HG02943 (cell line): ENCODE measurements around the gene LHFPL2.
"Not testable (repeated sequence)": the region's sequence is repeated elsewhere in the genome, so short reads cannot be mapped to it uniquely, and the experiment has no call there.

Experiments used
- ATAC-seq: cut with Tn5 transposase; IDR thresholded peaks from one replicate; pipeline ENCODE4 v1.9.1; 2021; ENCODE audit warnings: mild to moderate bottlenecking, low read depth, moderate library complexity; ENCODE audit not compliant: unreplicated experiment

The LHFPL2 gene

DNA sequence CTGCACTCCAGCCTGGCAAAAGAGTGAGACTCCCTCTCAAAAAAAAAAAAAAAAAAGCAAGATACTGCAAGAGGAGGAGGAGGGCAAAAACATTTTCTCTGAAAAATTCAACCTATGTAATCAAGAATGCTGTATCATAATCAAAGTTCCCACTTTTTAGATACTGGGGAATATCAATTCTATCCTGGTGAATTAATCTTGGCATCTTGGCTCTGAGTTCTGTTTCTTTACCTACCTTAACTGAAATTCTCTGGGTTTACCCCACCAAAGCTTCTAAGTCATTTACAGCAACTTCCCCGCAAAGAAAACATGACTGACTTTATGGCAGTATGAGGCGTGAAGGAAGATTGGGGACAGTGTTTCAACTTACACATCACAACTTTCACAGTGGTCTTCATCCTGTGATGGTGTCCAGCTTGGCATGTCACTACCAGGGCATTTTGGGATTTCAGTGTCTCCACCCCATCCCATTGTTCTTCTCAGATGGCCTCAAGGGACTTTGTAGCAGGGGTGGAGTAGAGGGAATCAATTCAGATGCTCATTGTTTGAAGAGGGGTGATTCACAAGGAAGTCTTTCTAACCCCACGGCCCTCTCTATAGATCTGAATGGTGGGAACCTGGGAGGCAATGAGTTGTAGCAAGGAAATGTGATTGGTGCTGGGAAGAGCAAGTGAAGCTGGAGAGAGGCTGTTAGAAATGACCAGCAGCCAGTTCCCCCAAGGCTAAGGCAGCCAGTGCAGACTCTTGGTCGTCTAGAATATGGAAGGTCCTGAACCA lies 157.7 kb downstream of the LHFPL2 start:
- ATAC-seq: no peak

DNA sequence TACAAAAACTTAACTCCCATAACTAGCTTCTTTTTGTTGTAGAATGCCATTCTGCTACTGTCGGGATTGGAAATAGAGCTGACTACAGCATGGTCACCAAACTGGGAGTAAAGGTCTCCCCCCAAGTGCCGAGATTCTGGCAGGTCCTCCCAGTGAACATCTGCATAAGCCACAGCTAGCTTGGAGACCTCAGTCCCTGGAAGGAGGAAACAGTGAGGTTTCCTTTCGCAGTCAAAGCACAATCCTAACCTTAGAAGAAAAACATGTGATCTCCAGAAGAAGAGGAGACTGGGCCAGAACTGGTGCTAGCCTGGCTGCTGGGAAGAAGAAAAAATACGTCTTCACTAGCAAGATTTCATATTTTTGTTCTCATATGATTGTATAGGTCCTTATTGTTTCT lies 160.7 kb downstream of the LHFPL2 start:
- ATAC-seq: no peak

DNA sequence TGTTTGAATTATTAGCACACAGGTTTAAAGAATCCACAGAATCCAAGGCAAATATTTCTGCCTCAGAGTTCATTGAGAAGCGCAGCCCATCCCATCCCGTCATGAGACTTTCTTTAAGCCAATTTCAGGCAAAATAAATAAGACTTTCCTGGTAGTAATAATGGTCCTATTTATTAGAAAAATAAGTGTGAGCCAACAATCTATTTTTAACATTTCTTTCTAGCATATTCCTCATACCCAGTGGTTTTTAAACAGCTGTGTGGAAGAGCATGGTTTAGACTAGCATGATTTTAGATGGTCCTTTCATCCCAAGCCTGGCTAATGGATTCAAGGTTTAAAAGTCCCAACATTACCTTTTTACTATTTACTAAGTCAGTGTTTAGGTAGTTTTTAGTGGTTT lies 162.4 kb downstream of the LHFPL2 start:
- ATAC-seq: no peak

DNA sequence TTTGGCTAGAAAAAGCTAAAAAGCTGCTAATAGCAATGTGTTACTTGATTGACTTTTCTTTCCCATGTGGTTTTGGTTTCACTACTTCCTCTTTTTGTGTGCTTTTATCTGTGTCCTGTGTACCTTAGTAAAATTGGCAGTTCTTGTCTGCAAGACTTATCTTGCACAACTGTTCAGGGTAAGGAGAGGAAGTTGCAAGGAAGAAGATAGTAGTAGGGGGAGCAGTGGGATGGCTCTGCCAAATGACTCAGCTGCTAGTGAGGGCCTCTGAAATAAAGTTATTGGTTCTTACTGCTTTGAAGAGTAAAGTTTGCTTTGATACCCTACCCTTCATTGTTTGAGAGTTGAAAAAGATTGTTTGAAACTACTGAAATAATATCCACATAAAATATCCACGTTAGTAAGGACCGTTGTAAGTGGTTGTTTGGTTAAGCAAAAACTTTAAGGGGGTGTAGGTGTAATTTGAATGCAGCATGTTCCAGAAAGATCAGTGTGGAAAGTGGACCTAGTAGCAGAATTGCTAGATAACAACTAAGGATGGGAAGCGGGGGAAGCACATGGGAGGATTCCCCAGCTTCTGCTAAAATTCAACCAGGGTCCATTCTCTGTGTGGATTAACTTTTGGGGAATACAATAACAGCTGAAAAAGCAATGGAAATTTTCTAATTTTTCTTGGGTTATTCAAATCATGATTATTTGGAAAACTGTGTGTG lies 164.6 kb downstream of the LHFPL2 start:
- no peak for ATAC-seq

DNA sequence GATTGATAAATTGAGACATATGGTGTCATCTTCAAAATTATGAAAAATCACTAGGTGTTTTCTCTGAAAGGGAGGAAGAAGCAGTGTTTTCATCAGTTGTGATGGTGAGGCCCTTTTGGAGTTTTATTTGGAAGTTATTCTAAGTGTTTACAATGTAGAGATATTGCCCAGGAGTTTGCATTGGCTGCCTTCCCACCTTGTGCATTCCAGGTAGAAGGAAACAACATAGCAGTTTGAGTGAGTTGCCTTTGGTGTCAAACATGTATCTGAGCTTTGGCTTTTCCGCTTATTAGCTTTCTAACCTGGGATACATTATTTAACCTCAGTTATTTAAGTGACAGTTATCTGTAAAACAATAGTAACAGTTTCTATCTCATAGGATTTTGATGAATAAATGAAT lies 165.6 kb downstream of the LHFPL2 start:
- ATAC-seq: no peak

DNA sequence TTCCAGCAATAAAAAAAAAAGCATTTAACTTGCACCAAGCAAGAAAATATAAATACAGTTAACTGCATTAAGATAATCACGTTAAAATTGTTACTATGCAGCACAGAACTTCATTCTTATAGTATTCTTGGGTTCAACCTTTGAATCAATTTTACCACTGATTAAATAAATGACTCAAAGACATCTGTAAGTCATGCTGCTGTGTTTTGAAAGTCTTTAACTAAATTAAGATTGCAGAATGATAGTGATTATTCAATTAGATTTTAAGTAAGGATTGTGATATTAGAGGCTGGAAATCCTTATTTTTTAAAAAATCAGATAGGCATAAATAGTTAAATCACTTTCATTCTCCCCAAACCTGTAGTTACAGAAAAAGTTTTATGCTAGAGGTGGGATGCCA lies 171.8 kb downstream of the LHFPL2 start:
- no peak for ATAC-seq

DNA sequence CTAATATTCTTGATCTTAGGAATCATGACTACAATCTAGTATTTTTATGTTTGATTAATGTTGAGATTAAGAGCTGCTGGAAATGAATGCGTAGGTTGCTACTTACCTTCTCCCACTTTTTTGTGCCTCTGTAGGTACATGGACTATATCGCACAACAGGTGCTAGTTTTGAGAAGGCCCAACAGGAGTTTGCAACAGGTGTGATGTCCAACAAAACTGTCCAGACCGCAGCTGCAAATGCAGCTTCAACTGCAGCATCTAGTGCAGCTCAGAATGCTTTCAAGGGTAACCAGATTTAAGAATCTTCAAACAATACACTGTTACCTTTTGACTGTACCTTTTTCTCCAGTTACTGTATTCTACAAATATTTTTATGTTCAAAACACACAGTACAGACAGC lies 173.2 kb downstream of the LHFPL2 start:
- no peak for ATAC-seq

DNA sequence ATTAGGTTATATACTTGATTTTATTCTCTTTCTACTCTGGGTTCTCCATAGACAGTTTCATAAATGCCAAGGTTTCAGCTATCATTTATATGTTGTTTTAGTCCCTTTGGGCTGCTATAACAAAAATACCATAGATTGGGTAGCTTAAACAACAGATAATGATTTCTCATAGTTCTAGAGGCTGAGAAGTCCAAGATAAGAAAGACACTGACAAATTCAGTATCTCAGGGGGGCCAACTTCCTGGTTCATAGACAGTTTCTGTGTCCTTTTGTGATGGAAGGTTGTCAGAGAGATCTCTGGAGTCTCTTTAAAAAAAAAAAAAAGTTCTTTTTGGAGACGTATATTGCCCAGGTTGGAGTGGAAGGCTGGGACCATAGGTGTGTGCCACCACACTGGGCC lies 174.8 kb downstream of the LHFPL2 start:
- no peak for ATAC-seq

DNA sequence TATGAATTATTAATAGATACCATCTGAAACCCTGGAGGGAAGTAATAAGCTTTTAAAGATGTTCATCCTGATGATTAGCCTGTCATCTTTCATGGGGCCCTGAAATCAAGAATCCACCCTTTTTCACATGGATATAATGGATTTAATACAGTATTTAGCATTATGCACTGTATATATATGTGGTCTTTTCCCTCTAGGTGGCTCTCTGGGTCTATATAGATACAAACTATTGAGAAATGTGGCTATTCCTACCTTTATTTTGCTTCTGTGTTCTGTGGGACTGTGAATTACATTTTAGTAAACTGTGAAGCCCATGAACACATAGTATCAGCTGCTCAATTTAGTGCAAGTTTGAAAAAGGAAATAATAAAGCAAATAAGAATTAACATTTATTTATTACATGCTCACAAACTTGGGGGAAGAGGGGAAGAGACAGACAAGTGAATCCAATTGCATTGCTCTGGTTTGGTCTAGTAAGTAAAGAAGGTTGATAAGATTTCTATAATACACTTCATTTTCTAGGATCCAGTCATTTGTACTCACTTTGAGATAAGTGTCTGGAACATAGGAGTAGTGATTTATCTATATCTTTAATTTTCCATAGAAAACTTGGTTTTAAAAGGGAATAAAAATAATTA lies 176.0 kb downstream of the LHFPL2 start:
- ATAC-seq: no peak

DNA sequence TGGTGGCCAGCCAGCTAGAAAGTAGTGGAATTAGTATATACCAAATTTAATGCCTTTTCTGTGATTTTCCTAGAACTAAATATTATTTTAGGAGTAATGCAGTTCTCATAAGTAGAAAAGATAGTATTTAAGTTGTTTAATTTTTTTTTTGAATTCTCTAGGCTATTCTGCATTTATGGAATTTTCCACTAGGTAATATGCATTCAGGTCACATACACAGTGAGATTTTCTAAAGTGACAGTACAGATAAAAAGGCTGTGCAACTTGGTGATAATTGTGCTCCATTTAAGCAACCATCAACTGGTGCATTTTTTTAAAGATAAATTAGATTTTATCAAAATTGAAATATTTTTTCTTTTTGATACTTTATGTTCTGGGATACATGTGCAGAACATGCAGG lies 176.7 kb downstream of the LHFPL2 start:
- ATAC-seq: no peak

DNA sequence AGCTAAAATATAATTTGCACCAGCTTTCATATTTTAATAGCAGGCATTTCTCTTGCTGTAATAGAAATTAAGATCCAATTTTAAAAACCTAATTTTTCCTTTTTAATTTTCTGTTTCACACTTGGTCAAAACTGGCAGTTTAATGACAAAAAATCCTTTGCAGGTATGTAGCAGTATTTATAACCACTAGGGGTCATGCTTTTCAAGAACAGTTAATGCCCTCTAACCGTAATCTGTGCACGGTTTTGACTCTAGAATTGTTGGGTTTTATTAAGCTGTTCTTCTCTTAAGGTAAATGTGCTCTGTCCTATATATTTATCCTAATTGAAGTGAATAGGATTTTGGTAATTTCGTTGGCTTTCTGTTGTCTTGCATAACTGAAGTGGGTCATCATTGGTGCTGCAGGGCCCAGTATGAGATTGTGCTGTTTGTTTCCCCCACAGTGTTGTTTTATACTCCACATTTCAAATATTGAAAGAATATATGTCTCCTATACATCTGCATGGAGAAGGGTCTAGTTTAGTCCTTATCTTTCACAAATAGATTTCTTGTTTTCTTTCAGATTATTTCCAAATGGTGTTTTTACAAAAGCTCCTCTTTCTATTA lies 180.7 kb downstream of the LHFPL2 start:
- ATAC-seq: no peak

DNA sequence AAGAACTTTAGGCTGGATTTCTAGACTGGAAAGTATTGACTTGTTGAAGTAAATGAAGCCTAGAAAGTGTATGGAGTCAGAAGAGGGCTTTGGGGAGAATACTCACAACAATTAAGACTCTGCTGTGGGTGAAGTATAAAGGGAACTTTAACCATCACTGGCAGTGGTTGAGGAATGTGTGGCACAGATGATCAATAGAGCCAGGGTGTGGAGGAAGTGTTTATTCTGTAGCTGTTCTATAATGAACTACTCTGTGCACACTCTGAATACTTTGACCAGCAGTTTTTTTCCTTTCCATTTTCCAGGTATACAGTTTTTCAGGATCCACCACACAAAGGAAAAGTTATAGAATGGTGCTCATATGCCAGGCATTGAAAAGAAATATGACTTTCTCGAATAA lies 181.4 kb downstream of the LHFPL2 start:
- no peak for ATAC-seq

DNA sequence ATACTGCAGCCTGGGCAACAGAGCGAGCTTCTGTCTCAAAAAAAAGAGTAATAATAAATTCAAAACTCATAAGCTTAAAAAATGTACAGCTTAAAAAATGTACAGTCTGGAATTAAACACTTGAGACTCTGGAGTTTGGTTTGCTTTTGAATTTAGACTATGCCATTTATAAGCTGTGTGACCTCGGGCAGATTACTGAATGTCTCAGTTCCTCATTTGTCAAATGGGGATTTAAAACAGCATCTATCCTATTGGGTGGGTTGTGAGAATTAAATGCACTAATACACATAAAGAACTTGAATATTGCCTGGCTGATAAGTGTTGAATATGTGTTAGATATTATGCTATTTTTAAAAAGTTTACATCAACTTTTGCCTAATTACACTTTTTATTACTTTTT lies 189.7 kb downstream of the LHFPL2 start:
- ATAC-seq: no peak

DNA sequence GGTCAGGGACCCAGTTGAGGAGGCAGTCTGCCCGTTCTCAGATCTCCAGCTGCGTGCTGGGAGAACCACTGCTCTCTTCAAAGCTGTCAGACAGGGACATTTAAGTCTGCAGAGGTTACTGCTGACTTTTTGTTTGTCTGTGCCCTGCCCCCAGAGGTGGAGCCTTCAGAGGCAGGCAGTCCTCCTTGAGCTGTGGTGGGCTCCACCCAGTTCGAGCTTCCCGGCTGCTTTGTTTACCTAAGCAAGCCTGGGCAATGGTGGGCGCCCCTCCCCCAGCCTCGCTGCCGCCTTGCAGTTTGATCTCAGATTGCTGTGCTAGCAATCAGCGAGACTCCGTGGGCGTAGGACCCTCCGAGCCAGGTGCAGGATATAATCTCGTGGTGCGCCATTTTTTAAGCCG lies 191.1 kb downstream of the LHFPL2 start:
- ATAC-seq: not testable (repeated sequence)

DNA sequence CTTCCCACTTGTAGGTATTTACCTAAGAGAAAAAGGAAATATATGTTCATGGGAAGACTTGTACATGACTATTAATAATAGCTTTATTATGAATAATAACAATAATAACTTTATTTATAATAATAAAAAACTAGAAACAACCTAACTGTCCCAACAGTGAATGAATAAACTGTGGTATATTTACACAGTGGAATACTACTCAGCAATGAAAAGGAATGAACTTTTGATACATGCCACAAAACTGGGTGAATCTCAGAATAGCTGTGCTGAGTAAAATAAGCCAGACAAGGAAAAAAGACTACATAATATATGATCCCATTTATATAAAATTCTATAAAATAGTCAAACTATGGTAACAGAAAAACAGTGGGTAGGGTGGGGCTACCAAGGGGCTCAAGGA lies 199.5 kb downstream of the LHFPL2 start:
- no peak for ATAC-seq

DNA sequence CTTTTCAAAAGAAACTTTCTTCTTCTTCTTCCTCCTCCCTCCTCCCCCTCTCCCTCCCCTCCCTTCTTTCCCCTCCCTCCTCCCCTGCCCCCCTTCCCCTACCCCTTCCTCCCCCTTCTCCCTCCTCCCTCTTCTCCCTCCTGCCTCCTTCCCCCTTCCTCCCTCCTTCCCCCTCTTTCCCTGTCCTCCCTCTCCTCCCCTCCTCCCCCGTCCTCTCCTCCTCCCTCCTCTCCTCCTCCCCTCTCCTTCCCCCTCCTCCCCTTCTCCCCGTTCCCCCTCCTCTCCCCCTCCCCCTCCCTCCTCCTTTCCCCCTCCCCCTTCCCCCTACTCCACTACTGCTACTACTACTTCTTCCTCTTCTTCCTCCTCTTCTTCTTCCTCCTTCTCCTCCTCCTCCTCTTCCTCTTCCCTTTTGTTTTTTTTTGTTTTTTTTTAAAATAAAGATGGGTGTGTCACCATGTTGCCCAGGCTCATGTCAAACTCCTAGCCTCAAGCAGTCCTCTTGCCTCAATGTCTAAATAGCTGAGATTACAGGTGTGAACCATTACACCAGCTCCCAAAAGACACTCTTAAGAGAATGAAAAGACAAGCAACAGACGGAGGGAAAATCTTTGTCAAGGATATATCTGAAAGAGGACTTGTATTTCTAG lies 200.7 kb downstream of the LHFPL2 start:
- no peak for ATAC-seq
